GM12873 (cell line): Measurements from ENCODE around the gene GPR132.

Source experiments
- CTCF ChIP-seq: IDR thresholded peaks from 2 replicates; pipeline ENCODE4 v1.5.1; 2012; ENCODE audit warnings: low read depth, mild to moderate bottlenecking, moderate library complexity, low read length, control low read depth; ENCODE audit not compliant: insufficient read depth; ENCODE audit errors: missing control alignments

The GPR132 gene

GRCh38 chr14:105089746-105090492 is 24.7 kb upstream of the GPR132 start:
- no peak for TF ChIP-seq CTCF

GRCh38 chr14:105088812-105089745 is 23.8 kb upstream of the GPR132 start:
- TF ChIP-seq CTCF: no peak

- no peak for TF ChIP-seq CTCF
These were observed 23.0 kb upstream of the GPR132 start for GRCh38 chr14:105087963-105088811.

- no peak for TF ChIP-seq CTCF
These were observed 22.2 kb upstream of the GPR132 start for GRCh38 chr14:105087308-105087962.

- TF ChIP-seq CTCF: peak; percentile 84
These were observed 21.6 kb upstream of the GPR132 start for GRCh38 chr14:105086833-105087307.

- TF ChIP-seq CTCF: no peak
These were observed 20.5 kb upstream of the GPR132 start for GRCh38 chr14:105085766-105086165.
